ENCODE measurements around the gene EIF2AK2.

Gene EIF2AK2

DNA sequence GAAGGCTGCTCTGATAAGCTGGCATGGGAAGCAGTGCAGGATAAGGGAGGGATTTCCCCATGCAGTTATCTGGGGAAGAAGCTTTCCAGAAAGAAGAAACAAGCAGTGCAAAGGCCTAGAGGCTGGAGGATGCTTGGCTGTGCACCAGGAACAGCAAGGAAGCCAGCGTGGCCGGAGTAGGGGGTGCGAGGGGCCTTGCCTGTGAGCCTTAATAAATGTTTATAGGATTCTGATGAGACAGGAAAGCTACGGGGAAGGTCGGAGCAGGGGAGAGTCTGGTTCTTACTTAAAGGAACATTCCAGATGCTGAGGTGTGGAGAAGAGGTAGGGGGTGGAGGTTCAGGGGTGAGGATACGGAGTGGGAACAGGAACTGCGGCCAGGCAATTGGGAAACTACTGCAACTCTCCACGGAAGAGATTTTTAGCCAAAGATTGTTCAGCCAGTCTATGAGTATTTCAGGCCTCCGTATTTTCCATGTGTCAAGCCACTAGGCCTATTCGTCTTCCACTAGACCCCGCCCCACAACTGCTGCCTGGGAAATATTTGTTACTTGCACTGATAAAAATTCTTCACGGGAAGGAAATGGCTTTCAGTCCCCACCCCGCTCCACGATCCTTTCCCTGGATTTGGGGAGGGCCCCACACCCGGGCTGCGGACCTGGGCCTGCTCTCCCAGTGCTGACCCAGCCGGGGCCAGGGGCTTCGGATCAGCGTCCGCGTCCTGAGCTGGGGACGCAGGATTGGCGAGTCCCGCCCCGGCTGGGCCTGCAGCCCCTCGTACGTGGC lies 516 bp downstream of the EIF2AK2 start:
- TF ChIP-seq EZH2 (IDR thresholded peaks at IDR 0.05), result no peak
- no peak for TF ChIP-seq POLR2AphosphoS5 (IDR thresholded peaks at IDR 0.05; ENCODE audit: borderline replicate concordance, low read depth, low read length)
- TF ChIP-seq FOXP2 (optimal IDR thresholded peaks at IDR 0.05; ENCODE audit: control extremely low read depth, extremely low read length, insufficient read depth), result no peak
- H3K9ac ChIP-seq (ENCODE audit: insufficient read length), result peak overlapping the region; percentile 95
- H3K36me3 ChIP-seq (ENCODE audit: insufficient read depth, low read length), result peaks cover 5% of the 10 kb centered on the region
- no peak for DNase-seq (ENCODE audit: low read depth, low spot score)
- peak overlapping the region; percentile 77 for H3K4me3 ChIP-seq
- peak overlapping the region; percentile 80 for H3K27ac ChIP-seq
- no peaks in the 10 kb centered on the region for H3K9me3 ChIP-seq (ENCODE audit: low read depth, low read length)

DNA sequence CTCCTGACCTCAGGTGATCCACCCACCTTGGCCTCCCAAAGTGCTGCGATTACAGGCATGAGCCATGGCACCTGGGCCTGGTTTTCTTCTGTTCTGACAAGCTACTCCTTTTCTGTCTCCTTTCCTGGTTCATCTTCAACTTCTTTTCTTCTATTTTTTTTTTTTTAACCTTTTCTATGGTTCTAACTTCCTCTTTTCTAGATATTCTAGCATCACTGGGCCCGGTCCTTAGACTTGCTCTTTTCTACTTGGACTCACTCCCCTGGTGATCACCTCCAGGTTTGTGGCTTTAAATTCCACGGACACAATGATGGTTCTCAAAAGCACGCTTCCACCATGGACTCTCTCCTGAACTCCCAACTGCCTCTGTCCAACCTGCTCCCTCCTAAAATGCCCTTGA lies 2.0 kb downstream of the EIF2AK2 start:
- peaks cover 5% of the 10 kb centered on the region for H3K36me3 ChIP-seq (ENCODE audit: insufficient read depth, low read length)
- no peak overlapping the region for H3K4me3 ChIP-seq
- no peak overlapping the region for H3K27ac ChIP-seq
- no peaks in the 10 kb centered on the region for H3K9me3 ChIP-seq (ENCODE audit: low read depth, low read length)
- TF ChIP-seq EZH2 (IDR thresholded peaks at IDR 0.05) (no peak), FOXP2 (optimal IDR thresholded peaks at IDR 0.05; ENCODE audit: control extremely low read depth, extremely low read length, insufficient read depth) (no peak), POLR2AphosphoS5 (IDR thresholded peaks at IDR 0.05; ENCODE audit: borderline replicate concordance, low read depth, low read length) (no peak)
- no peak for DNase-seq (ENCODE audit: low read depth, low spot score)
- no peak overlapping the region for H3K9ac ChIP-seq (ENCODE audit: insufficient read length)

DNA sequence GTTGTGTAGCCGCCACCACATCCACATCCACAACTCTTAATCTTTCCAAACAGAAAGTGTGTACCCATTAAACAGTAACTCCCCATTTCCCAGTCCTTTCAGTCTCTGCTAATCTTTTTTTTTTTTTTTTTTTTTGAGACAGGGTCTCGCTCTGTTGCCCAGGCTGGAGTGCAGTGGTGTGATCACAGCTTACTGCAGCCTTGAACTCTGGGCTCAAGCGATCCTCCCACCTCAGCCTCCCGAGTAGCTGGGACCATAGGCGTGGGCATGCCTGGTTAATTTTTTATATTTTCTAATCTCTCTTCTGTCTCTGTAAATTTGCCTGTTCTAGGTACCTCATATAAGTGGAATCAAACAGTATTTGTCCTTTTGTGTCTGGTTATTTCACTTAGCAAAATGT lies 3.6 kb downstream of the EIF2AK2 start:
- DNase-seq (ENCODE audit: low read depth, low spot score), result no peak
- H3K9me3 ChIP-seq (ENCODE audit: low read depth, low read length), result no peaks in the 10 kb centered on the region
- no peak overlapping the region for H3K9ac ChIP-seq (ENCODE audit: insufficient read length)
- H3K4me3 ChIP-seq, result no peak overlapping the region
- H3K36me3 ChIP-seq (ENCODE audit: insufficient read depth, low read length), result peaks cover 16% of the 10 kb centered on the region
- H3K27ac ChIP-seq, result no peak overlapping the region
- no peak for TF ChIP-seq EZH2 (IDR thresholded peaks at IDR 0.05)
- no peak for TF ChIP-seq POLR2AphosphoS5 (IDR thresholded peaks at IDR 0.05; ENCODE audit: borderline replicate concordance, low read depth, low read length)
- TF ChIP-seq FOXP2 (optimal IDR thresholded peaks at IDR 0.05; ENCODE audit: control extremely low read depth, extremely low read length, insufficient read depth), result no peak

DNA sequence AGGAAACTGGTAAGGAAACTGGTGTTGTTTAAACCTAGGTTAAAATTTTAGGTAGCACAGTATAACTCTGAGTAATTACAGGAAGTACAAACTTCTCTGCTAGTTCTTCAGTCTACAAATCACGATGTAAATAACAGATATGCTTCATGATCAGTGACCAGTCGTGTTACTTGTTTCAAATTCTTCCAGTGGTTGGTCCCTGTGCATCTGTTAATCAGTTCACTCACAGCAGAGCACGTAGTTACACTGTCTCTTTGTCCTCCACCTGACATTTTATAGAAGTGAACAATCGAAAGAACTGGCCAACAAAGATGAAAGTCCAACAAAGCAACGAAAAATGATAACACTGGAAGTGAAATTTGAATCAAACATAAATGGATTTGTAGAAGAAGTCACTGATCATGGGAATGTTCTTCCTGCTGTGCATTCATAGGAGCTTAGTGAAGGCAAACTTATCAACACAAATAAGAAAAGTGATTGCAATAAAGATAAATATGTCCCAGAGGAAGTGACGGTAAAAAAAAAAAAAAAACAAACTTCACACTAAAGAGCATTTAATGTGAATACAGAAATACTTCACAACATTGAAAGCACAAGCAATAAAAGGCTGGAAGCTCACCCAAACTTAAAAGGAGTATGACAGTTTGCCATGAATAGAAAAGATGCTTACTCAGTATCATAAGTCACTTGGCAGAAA lies 7.0 kb downstream of the EIF2AK2 start:
- DNase-seq (ENCODE audit: low read depth, low spot score), result no peak
- Histone ChIP-seq H3K9ac (ENCODE audit: insufficient read length) (no peak overlapping the region), H3K27ac (no peak overlapping the region), H3K4me3 (no peak overlapping the region), H3K36me3 (ENCODE audit: insufficient read depth, low read length) (peaks cover 37% of the 10 kb centered on the region), H3K9me3 (ENCODE audit: low read depth, low read length) (no peaks in the 10 kb centered on the region)
- TF ChIP-seq FOXP2 (optimal IDR thresholded peaks at IDR 0.05; ENCODE audit: control extremely low read depth, extremely low read length, insufficient read depth) (no peak), POLR2AphosphoS5 (IDR thresholded peaks at IDR 0.05; ENCODE audit: borderline replicate concordance, low read depth, low read length) (no peak), EZH2 (IDR thresholded peaks at IDR 0.05) (no peak)

DNA sequence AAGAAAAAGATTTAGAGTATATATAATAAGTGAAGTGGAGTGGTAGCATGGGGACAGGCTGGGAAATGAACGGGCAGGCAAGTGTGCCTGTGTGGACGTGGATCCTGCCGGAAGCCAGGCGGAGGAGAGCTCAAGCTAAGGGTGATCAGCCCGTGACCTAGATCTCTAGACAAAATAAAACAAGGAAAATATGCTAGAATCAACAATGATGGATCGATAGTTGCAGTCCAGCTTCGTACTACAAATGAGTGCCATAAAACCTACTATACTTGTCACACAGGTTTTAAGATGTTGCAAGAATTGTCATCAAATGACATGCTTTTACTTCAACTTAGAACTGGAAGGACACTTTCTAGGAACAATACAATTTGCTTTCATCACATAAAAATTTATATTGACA lies 8.5 kb downstream of the EIF2AK2 start:
- no peak for DNase-seq (ENCODE audit: low read depth, low spot score)
- no peak overlapping the region for H3K4me3 ChIP-seq
- H3K9me3 ChIP-seq (ENCODE audit: low read depth, low read length), result no peaks in the 10 kb centered on the region
- no peak for TF ChIP-seq POLR2AphosphoS5 (IDR thresholded peaks at IDR 0.05; ENCODE audit: borderline replicate concordance, low read depth, low read length)
- no peak for TF ChIP-seq EZH2 (IDR thresholded peaks at IDR 0.05)
- no peak for TF ChIP-seq FOXP2 (optimal IDR thresholded peaks at IDR 0.05; ENCODE audit: control extremely low read depth, extremely low read length, insufficient read depth)
- no peak overlapping the region for H3K9ac ChIP-seq (ENCODE audit: insufficient read length)
- H3K27ac ChIP-seq, result no peak overlapping the region
- peaks cover 38% of the 10 kb centered on the region for H3K36me3 ChIP-seq (ENCODE audit: insufficient read depth, low read length)

DNA sequence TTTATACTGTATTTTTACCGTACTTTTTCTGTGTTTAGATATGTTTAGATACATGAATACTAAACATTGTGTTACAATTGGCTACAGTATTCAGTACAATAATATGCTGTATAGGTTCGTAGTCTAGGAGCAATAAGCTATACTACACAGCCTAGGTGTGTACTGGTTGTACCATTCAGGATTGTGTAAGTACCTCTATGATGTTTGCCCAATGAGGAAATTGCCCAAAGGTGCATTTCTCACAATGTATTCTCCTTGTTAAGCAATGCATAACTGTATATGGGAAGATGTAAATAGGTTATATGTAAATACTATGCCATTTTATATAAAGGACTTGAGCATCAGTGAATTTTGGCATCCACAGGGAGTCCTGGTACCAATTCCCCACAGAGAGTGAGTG lies 10.7 kb downstream of the EIF2AK2 start:
- Histone ChIP-seq H3K9me3 (ENCODE audit: low read depth, low read length) (no peaks in the 10 kb centered on the region), H3K27ac (no peak overlapping the region), H3K9ac (ENCODE audit: insufficient read length) (no peak overlapping the region), H3K36me3 (ENCODE audit: insufficient read depth, low read length) (peaks cover 48% of the 10 kb centered on the region), H3K4me3 (no peak overlapping the region)
- no peak for TF ChIP-seq FOXP2 (optimal IDR thresholded peaks at IDR 0.05; ENCODE audit: control extremely low read depth, extremely low read length, insufficient read depth)
- DNase-seq (ENCODE audit: low read depth, low spot score), result no peak

DNA sequence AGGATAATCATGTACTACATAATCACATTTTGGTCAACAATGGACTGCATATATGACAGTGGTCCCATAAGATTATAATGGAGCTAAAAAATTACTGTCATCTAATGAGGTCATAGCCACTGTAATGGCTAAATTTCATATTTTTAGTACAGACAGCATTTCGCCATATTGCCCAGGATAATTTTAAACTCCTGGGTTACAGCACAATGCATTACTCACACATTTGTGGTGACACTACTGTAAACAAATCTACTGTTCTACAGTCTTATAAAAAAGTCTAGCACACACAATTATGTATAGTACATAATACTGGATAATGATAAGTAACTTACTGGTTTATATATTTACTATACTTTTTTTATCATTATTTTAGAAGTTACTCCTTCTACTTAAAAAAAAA lies 12.8 kb downstream of the EIF2AK2 start:
- no peak overlapping the region for H3K27ac ChIP-seq
- peaks cover 59% of the 10 kb centered on the region for H3K36me3 ChIP-seq (ENCODE audit: insufficient read depth, low read length)
- H3K4me3 ChIP-seq, result no peak overlapping the region
- TF ChIP-seq EZH2 (IDR thresholded peaks at IDR 0.05) (no peak), FOXP2 (optimal IDR thresholded peaks at IDR 0.05; ENCODE audit: control extremely low read depth, extremely low read length, insufficient read depth) (no peak), POLR2AphosphoS5 (IDR thresholded peaks at IDR 0.05; ENCODE audit: borderline replicate concordance, low read depth, low read length) (no peak)
- H3K9ac ChIP-seq (ENCODE audit: insufficient read length), result no peak overlapping the region
- no peaks in the 10 kb centered on the region for H3K9me3 ChIP-seq (ENCODE audit: low read depth, low read length)
- no peak for DNase-seq (ENCODE audit: low read depth, low spot score)

DNA sequence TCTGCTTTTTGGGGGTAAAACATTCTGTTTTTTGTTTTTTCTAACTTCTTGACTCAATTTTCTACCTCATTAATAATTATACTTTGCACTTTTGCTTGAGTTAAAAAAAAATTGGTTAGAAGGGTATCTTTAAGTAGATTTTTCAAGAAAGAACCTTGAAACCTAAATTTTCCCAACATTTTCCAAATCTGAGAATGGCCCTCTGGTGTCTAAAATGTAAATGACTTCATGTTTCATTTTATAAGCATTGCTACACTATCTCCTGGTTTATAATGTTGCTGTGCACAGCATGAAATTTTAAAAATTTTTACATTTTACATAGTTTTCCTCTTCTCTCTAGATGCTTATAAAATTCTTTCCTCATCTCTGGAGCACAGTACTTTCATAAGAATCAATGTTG lies 14.2 kb downstream of the EIF2AK2 start:
- DNase-seq (ENCODE audit: low read depth, low spot score), result no peak
- Histone ChIP-seq H3K4me3 (no peak overlapping the region), H3K9me3 (ENCODE audit: low read depth, low read length) (no peaks in the 10 kb centered on the region), H3K27ac (no peak overlapping the region), H3K36me3 (ENCODE audit: insufficient read depth, low read length) (peaks cover 57% of the 10 kb centered on the region), H3K9ac (ENCODE audit: insufficient read length) (no peak overlapping the region)
- no peak for TF ChIP-seq FOXP2 (optimal IDR thresholded peaks at IDR 0.05; ENCODE audit: control extremely low read depth, extremely low read length, insufficient read depth)
